Esophagus muscularis mucosa (tissue), 4 donors: Measurements from ENCODE around the gene MTPN. TPM values are rescaled to one million over a fixed set of nuclear protein-coding genes. Genes with fewer than 3 reads are reported as not detected.

Source experiments
- DNase-seq: peaks from one replicate; pipeline ENCODE4 v3.0.0-alpha.2; 2017; ENCODE audit errors: extremely low spot score
- H3K27ac ChIP-seq, 4 donors: fragments of 200-600 bp; sonication (generic); replicated peaks in 1 of 4; 1 replicate in 3 of 4; 2 replicates in 1 of 4; pipeline ENCODE4 v1.5.1; 2016 to 2019; ENCODE audit warnings: mild to moderate bottlenecking in 1 of 4
- H3K27me3 ChIP-seq, 4 donors: fragments of 200-600 bp; sonication (generic); one replicate each; pipeline versions ENCODE4 v1.5.1 to v1.6.0; 2016 to 2019
- H3K36me3 ChIP-seq, 4 donors: fragments of 200-600 bp; sonication (generic); one replicate each; pipeline ENCODE4 v1.5.1; 2016 to 2019
- H3K4me1 ChIP-seq, 4 donors: fragments of 200-600 bp; sonication (generic); one replicate each; pipeline ENCODE4 v1.5.1; 2016 to 2019
- H3K4me3 ChIP-seq, 4 donors: fragments of 200-600 bp; sonication (generic); 1 replicate in 2 of 4; 2 replicates in 2 of 4; pipeline ENCODE4 v1.5.1; 2016 to 2019; ENCODE audit warnings: mild to moderate bottlenecking in 4 of 4, moderate library complexity in 1 of 4
- H3K9me3 ChIP-seq, 4 donors: fragments of 200-600 bp; sonication (generic); 1 replicate in 3 of 4; 2 replicates in 1 of 4; pipeline ENCODE4 v1.5.1; 2016 to 2019
- CTCF ChIP-seq, 3 experiments: fragments of 200-600 bp in 2 of 3; fragments of 450-650 bp in 1 of 3; sonication (generic) in 2 of 3; IDR thresholded peaks; one replicate each; pipeline ENCODE4 v1.5.1; 2017 to 2019; ENCODE audit warnings: antibody characterized with exemption in 3 of 3, mild to moderate bottlenecking in 2 of 3, moderate library complexity in 1 of 3
- EP300 ChIP-seq: sonication (generic); formaldehyde crosslinking; IDR thresholded peaks from one replicate; pipeline ENCODE4 v1.6.1; 2017; ENCODE audit warnings: antibody characterized with exemption
- POLR2A ChIP-seq: fragments of 450-650 bp; IDR thresholded peaks from one replicate; pipeline ENCODE4 v1.6.1; 2017; ENCODE audit warnings: antibody characterized with exemption, moderate library complexity, mild to moderate bottlenecking, low read depth
- POLR2AphosphoS5 ChIP-seq, 2 donors: sonication (generic); formaldehyde crosslinking; IDR thresholded peaks; one replicate each; pipeline ENCODE4 v1.6.1; 2017; ENCODE audit warnings: antibody characterized with exemption in 2 of 2
- WGBS: methylation state at CpG from one replicate; pipeline ENCODE4 v1.1.5; 2018; 5-methylcytosine and 5-hydroxymethylcytosine counted together
- intact Hi-C: fragments of 100-400 bp; cut with DNase I; formaldehyde crosslinking; loops from one replicate; pipeline ENCODE4 v1.15.1; 2023
- total RNA-seq, 4 donors: library from RNA; depleted of rRNA; stranded (reverse); fragments of >200 nt; gene quantifications; one replicate each; pipeline versions ENCODE4 v1.1.0 to v1.2.1, GENCODE V29; 2016

Gene MTPN
- total RNA-seq, 4 donors from 2014 or later: 68.8 to 74.9 (median 71.5) TPM

GRCh38 chr7:135930565-135931461, 46.3 kb downstream of the MTPN start:
- Histone ChIP-seq H3K36me3 (peaks cover 0 to 10% (median 3%) of the 10 kb centered on the region in 4 donors), H3K4me1 (peaks cover 29 to 39% (median 36%) of the 10 kb centered on the region in 4 donors), H3K4me3 (no peak overlapping the region), H3K9me3 (no peaks in the 10 kb centered on the region), H3K27me3 (no peaks in the 10 kb centered on the region), H3K27ac (peak overlapping the region in 2 of 4 donors; percentile 5 to 8)
- 65% methylated on average over 9 of the region's 9 CpGs for WGBS
- TF ChIP-seq CTCF (IDR thresholded peaks at IDR 0.05): no peak
- TF ChIP-seq POLR2A: no peak
- TF ChIP-seq EP300: no peak
- no peak for TF ChIP-seq POLR2AphosphoS5 (IDR thresholded peaks at IDR 0.05)
- intact Hi-C loops: no loop called here
- peak; percentile 78 for DNase-seq

GRCh38 chr7:135929722-135930141, 47.4 kb downstream of the MTPN start:
- peak; percentile 26 for DNase-seq
- no peak for TF ChIP-seq POLR2A
- no peak for TF ChIP-seq CTCF (IDR thresholded peaks at IDR 0.05)
- no peak overlapping the region for H3K27ac ChIP-seq
- H3K4me1 ChIP-seq: peaks cover 29 to 39% (median 34%) of the 10 kb centered on the region in 4 donors
- no peak overlapping the region for H3K4me3 ChIP-seq
- 62% methylated on average over 3 of the region's 3 CpGs for WGBS
- intact Hi-C loops: no loop called here
- H3K9me3 ChIP-seq: no peaks in the 10 kb centered on the region
- peaks cover 0 to 10% (median 3%) of the 10 kb centered on the region in 4 donors for H3K36me3 ChIP-seq
- no peaks in the 10 kb centered on the region for H3K27me3 ChIP-seq

GRCh38 chr7:135929249-135929648, 47.9 kb downstream of the MTPN start:
- no peak for DNase-seq
- no peaks in the 10 kb centered on the region for H3K9me3 ChIP-seq
- intact Hi-C loops: no loop called here
- TF ChIP-seq CTCF (IDR thresholded peaks at IDR 0.05) (no peak), EP300 (no peak), POLR2A (no peak), POLR2AphosphoS5 (IDR thresholded peaks at IDR 0.05) (no peak)
- peaks cover 26 to 34% (median 31%) of the 10 kb centered on the region in 4 donors for H3K4me1 ChIP-seq
- no peak overlapping the region for H3K27ac ChIP-seq
- H3K36me3 ChIP-seq: peaks cover 0 to 10% (median 3%) of the 10 kb centered on the region in 4 donors
- no peak overlapping the region for H3K4me3 ChIP-seq
- no peaks in the 10 kb centered on the region for H3K27me3 ChIP-seq
- WGBS: 83% methylated on average over 2 of the region's 2 CpGs

GRCh38 chr7:135928136-135928535, 49.0 kb downstream of the MTPN start:
- DNase-seq: no peak
- H3K27me3 ChIP-seq: no peaks in the 10 kb centered on the region
- intact Hi-C loops: no loop called here
- no peak overlapping the region for H3K4me3 ChIP-seq
- no peak overlapping the region for H3K27ac ChIP-seq
- TF ChIP-seq POLR2A (no peak), CTCF (IDR thresholded peaks at IDR 0.05) (no peak), EP300 (no peak), POLR2AphosphoS5 (IDR thresholded peaks at IDR 0.05) (no peak)
- peaks cover 0 to 10% (median 3%) of the 10 kb centered on the region in 4 donors for H3K36me3 ChIP-seq
- no peaks in the 10 kb centered on the region for H3K9me3 ChIP-seq
- peaks cover 22 to 30% (median 26%) of the 10 kb centered on the region in 4 donors for H3K4me1 ChIP-seq
